Kidney (tissue), 14 donors: Measurements from ENCODE around the gene PPP6R1. TPM values are rescaled to one million over a fixed set of nuclear protein-coding genes. Genes with fewer than 3 reads are reported as not detected.

Source experiments
- DNase-seq, 5 donors: peaks; one replicate each; pipeline ENCODE4 v3.0.0-alpha.2; 2013 to 2020
- FAIRE-seq: peaks from 2 replicates; lab custom pipeline; 2012; peaks lifted over from hg19 to GRCh38; lab: Jason Lieb, UNC
- H3K27ac ChIP-seq, 2 donors: one replicate each; pipeline ENCODE4 v1.7.0; 2013; ENCODE audit warnings: low read depth in 2 of 2, low read length in 2 of 2, inconsistent platforms in 1 of 2
- H3K27me3 ChIP-seq: one replicate; pipeline ENCODE4 v1.7.1; 2013; ENCODE audit warnings: low read length, inconsistent platforms; ENCODE audit not compliant: control insufficient read depth, insufficient read depth
- H3K36me3 ChIP-seq, 3 donors: one replicate each; pipeline versions ENCODE4 v1.7.0 to v1.7.1; 2013; ENCODE audit warnings: low read length in 3 of 3, control low read depth in 1 of 3, inconsistent platforms in 1 of 3; ENCODE audit not compliant: insufficient read depth in 3 of 3, control insufficient read depth in 2 of 3
- H3K4me1 ChIP-seq, 3 donors: one replicate each; pipeline versions ENCODE4 v1.7.0 to v1.7.1; 2013; ENCODE audit warnings: low read length in 3 of 3, inconsistent platforms in 1 of 3, low read depth in 1 of 3; ENCODE audit not compliant: control insufficient read depth in 2 of 3, insufficient read depth in 2 of 3
- H3K4me3 ChIP-seq, 3 donors: one replicate each; pipeline versions ENCODE4 v1.7.0 to v1.8.1; 2013; ENCODE audit warnings: low read length in 3 of 3, control low read depth in 1 of 3, inconsistent platforms in 1 of 3
- H3K9ac ChIP-seq, 3 donors: one replicate each; pipeline versions ENCODE4 v1.7.0 to v1.7.1; 2013; ENCODE audit warnings: low read length in 3 of 3, control low read depth in 1 of 3, inconsistent platforms in 1 of 3
- H3K9me3 ChIP-seq, 3 donors: one replicate each; pipeline versions ENCODE4 v1.7.0 to v1.7.1; 2013; ENCODE audit warnings: low read length in 3 of 3, control low read depth in 1 of 3, inconsistent platforms in 1 of 3; ENCODE audit not compliant: control insufficient read depth in 2 of 3, insufficient read depth in 1 of 3
- intact Hi-C: fragments of 100-400 bp; cut with DNase I; formaldehyde crosslinking; loops from one replicate; pipeline ENCODE4 v1.11.1; 2022
- polyA plus RNA-seq: library from polyadenylated mRNA; stranded (reverse); fragments of 350-450 nt; fragmentation: Illumina TruSeq; extraction: RNeasy Lipid Tissue Mini Kit (QIAGEN cat#74804); gene quantifications from one replicate; pipeline ENCODE4 v1.2.3, GENCODE V29; 2014; ENCODE audit warnings: low read depth, low replicate concordance; ENCODE audit not compliant: insufficient read depth
- total RNA-seq: library from RNA; stranded (reverse); fragmentation: NEBNext Ultra II Directional; extraction: Animal tissue kit (Norgen Biotek cat#: 25700); gene quantifications from one replicate; pipeline ENCODE4 v1.2.1, GENCODE V29; 2021
- TF ChIP-seq, protein P1 (sequence below): IDR thresholded peaks from 3 replicates; pipeline ENCODE4 v1.5.1; 2012; ENCODE audit warnings: mild to moderate bottlenecking, moderate library complexity, borderline replicate concordance; ENCODE audit not compliant: insufficient read depth; ENCODE audit errors: extremely low read depth
- donor health status: control.
- donor health status: control.
- donor health status: control.
- donor health status: control.
- donor health status: control.
- donor health status: DM: yes; HTN: yes; CAD: no.
- donor health status: Normal renal cell carcinoma (clear cell type).

The PPP6R1 gene
- total and polyA plus RNA-seq, 2 donors from 2014 or later: 30.6 to 61.6 TPM

DNA sequence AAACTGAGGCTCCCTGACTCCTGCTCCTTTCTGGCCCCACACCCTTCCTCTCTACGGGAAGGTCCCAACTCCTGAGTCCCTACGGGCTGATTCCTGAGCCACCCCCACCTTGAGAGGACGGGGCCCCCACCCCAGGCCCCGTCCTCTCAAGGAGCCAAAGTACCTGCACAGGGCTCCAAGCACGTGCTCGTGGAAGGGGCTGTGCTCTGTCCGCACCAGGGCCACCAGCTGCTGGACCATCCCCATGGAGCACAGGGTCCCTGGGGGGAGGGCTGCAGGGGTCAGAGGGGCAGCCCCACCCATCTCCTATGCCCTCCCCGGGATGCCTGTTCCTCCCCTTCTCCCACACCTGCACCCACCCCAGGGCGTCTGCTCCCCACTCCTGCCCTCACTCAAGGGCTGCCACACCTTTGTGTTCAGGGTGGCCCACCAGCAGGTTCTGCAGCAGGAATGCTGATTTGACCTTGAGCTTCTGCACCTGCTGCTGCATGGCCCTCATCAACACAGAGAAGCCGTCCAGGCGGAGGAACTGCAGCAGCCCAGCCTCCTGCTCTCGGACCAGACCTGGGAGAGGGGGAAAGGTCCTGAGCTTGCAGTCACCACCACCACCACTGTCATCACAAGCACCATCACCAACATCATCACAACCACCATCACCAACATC lies 7.0 kb upstream of the PPP6R1 start:
- Histone ChIP-seq H3K4me1 (no peaks in the 10 kb centered on the region), H3K4me3 (no peak overlapping the region), H3K36me3 (peaks cover 0 to 4% (median 0%) of the 10 kb centered on the region in 3 donors), H3K27ac (no peak overlapping the region), H3K9me3 (peaks cover 0 to 4% (median 0%) of the 10 kb centered on the region in 3 donors), H3K27me3 (no peaks in the 10 kb centered on the region), H3K9ac (no peak overlapping the region)
- intact Hi-C loops: loop anchor here (10.0 kb wide), 1 partner anchor 349 kb away; no protein-coding TSS in a partner anchor
- peak in 1 of 5 donors; percentile 55 for DNase-seq
- TF ChIP-seq, protein P1, sequence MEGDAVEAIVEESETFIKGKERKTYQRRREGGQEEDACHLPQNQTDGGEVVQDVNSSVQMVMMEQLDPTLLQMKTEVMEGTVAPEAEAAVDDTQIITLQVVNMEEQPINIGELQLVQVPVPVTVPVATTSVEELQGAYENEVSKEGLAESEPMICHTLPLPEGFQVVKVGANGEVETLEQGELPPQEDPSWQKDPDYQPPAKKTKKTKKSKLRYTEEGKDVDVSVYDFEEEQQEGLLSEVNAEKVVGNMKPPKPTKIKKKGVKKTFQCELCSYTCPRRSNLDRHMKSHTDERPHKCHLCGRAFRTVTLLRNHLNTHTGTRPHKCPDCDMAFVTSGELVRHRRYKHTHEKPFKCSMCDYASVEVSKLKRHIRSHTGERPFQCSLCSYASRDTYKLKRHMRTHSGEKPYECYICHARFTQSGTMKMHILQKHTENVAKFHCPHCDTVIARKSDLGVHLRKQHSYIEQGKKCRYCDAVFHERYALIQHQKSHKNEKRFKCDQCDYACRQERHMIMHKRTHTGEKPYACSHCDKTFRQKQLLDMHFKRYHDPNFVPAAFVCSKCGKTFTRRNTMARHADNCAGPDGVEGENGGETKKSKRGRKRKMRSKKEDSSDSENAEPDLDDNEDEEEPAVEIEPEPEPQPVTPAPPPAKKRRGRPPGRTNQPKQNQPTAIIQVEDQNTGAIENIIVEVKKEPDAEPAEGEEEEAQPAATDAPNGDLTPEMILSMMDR: no peak
- no peak for FAIRE-seq

DNA sequence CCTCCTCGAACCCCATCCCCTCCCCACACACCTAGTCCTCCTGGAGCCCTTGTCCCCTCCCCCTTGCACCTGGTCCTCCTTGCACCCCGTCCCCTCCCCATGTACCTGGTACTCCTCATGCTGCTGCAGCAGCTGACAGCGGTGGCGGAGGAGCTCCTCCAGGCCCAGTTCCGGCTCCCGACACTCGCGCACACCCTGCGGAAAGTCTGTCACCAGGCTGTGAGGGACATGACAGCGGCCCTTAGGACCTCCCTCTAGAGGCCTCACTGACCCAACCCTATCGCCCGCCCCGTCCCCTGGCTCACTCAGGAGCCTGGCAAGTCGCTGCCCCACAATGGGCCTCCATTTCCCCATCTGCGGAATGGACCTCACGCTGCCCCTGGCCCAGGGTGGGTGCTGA lies 6.4 kb upstream of the PPP6R1 start:
- Histone ChIP-seq H3K9me3 (peaks cover 0 to 4% (median 0%) of the 10 kb centered on the region in 3 donors), H3K36me3 (peaks cover 0 to 4% (median 0%) of the 10 kb centered on the region in 3 donors), H3K27ac (no peak overlapping the region), H3K9ac (no peak overlapping the region), H3K4me1 (no peaks in the 10 kb centered on the region), H3K27me3 (no peaks in the 10 kb centered on the region), H3K4me3 (no peak overlapping the region)
- DNase-seq (peak in 1 of 5 donors; percentile 58), FAIRE-seq (no peak)
- intact Hi-C loops: loop anchor here (10.0 kb wide), 1 partner anchor 350 kb away; no protein-coding TSS in a partner anchor
- TF ChIP-seq, protein P1: no peak

DNA sequence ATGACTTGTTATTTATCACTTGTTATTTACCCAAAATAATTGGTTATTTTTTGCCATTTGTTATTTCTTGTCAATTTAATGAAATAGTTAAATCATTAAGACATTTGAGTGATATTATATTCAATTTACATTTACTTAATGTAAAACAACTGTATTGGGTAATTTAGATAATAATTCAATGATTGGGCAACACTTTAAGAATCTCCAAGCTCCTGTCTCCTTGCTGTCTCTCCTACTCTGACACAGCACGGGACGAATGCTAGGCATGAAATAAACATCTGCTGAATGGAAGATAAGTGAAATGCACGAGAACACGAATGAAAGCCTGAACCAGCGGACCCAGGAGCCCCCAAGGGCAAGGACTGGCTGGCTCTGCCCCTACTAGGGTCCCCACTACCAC lies 5.7 kb upstream of the PPP6R1 start:
- Histone ChIP-seq H3K4me1 (peaks cover 0 to 3% (median 0%) of the 10 kb centered on the region in 3 donors), H3K27me3 (no peaks in the 10 kb centered on the region), H3K36me3 (peaks cover 0 to 4% (median 0%) of the 10 kb centered on the region in 3 donors), H3K27ac (no peak overlapping the region), H3K9me3 (peaks cover 0 to 4% (median 0%) of the 10 kb centered on the region in 3 donors), H3K9ac (no peak overlapping the region), H3K4me3 (no peak overlapping the region)
- no peak for DNase-seq
- intact Hi-C loops: loop anchor here (10.0 kb wide), 1 partner anchor 350 kb away; no protein-coding TSS in a partner anchor
- TF ChIP-seq, protein P1: no peak
- no peak for FAIRE-seq
